Measurements from ENCODE around the gene SUMO2.

SUMO2 gene

DNA sequence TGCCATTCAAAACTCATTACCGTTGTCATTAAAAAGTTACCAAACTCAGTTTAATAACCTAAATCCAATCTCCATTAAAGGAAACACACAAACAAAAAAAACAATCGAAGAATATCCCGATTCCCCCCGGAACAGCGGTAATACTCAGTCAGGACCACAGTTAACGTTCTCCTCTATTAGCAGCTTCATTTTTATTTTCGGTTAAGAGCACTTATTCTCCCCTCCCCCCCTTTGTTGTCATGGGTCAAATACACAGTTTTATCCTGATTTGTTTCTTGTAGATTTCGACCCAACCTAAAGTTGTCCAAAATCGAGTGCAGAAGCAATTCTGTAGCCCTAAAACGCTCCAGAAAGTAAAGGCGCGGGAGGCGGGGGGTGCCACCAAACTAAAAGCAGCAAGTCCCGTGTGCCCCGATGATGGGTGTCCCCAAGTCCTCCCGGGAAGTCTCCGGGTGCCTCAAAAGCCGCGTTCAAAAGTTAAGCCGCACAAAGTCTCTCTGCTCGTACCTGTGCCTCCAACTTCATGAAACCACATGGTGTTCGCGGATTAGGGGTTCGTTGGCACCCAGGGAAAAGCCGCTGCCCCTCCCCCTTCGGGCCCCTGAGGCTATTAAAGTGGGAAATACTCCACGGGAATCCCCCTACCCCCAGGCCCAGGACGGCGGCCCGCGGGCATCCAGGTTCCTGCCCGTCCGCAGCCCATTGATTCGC lies 996 bp downstream of the SUMO2 start:
- Histone ChIP-seq H3F3A (ENCODE audit: control insufficient read depth, insufficient read depth) (no peaks in the 10 kb centered on the region; the same call in none of the 2 replicates), H3K79me2 (ENCODE audit: control insufficient read depth, low read length) (peaks cover 68% of the 10 kb centered on the region), H3K36me3 (ENCODE audit: control insufficient read depth, low read length) (peaks cover 53% of the 10 kb centered on the region), H3K27ac (ENCODE audit: low read depth, low read length) (peak overlapping the region; percentile 75), H3K9me2 (replicated peaks; ENCODE audit: control insufficient read depth, low read length) (no peaks in the 10 kb centered on the region), H3K9me3 (ENCODE audit: control insufficient read depth, insufficient read depth, low read length) (no peaks in the 10 kb centered on the region), H3K4me2 (ENCODE audit: low read length) (peak overlapping the region; percentile 77), H3K4me3 (ENCODE audit: low read length) (peak overlapping the region; percentile 99), H3K27me3 (ENCODE audit: control insufficient read depth, low read length) (no peaks in the 10 kb centered on the region), H4K20me1 (ENCODE audit: control insufficient read depth, insufficient read depth, low read depth, low read length) (peaks cover 16% of the 10 kb centered on the region; the same call in 1 of the 2 replicates), H3K4me1 (ENCODE audit: control insufficient read depth, low read length) (peaks cover 15% of the 10 kb centered on the region)
- TF ChIP-seq CTCF (IDR thresholded peaks at IDR 0.05; ENCODE audit: low read depth, low read length, poor library complexity, severe bottlenecking) (no peak), EZH2phosphoT487 (IDR thresholded peaks at IDR 0.05; ENCODE audit: borderline replicate concordance, low read length) (no peak)

DNA sequence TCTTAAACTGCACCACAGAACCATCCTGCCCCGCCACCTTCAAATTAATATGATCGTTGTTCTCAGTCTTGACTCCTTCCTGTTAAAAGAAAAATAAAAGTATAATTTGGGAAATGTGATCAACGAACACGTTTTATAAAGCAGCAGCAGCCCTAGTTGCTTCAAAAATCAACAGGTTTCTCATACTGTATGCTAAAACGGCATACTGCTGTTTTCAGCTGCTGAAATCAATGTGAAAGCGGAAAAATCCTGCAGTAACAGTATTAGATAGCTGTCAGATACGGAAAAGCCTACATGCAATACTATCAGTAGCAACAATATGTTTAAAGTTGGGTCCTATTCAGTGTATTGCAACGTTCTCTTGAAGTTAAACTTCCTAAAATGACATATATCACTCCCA lies 1.6 kb downstream of the SUMO2 start:
- peaks cover 16% of the 10 kb centered on the region; the same call in 1 of the 2 replicates for H4K20me1 ChIP-seq (ENCODE audit: control insufficient read depth, insufficient read depth, low read depth, low read length)
- H3K4me2 ChIP-seq (ENCODE audit: low read length) = peak overlapping the region; percentile 77
- peaks cover 60% of the 10 kb centered on the region for H3K36me3 ChIP-seq (ENCODE audit: control insufficient read depth, low read length)
- H3K27ac ChIP-seq (ENCODE audit: low read depth, low read length) = peak overlapping the region; percentile 75; the same call in 1 of the 2 replicates
- H3K9me3 ChIP-seq (ENCODE audit: control insufficient read depth, insufficient read depth, low read length) = no peaks in the 10 kb centered on the region
- peaks cover 75% of the 10 kb centered on the region for H3K79me2 ChIP-seq (ENCODE audit: control insufficient read depth, low read length)
- TF ChIP-seq EZH2phosphoT487 (IDR thresholded peaks at IDR 0.05; ENCODE audit: borderline replicate concordance, low read length) = no peak
- no peak for TF ChIP-seq CTCF (IDR thresholded peaks at IDR 0.05; ENCODE audit: low read depth, low read length, poor library complexity, severe bottlenecking)
- no peaks in the 10 kb centered on the region; the same call in none of the 2 replicates for H3F3A ChIP-seq (ENCODE audit: control insufficient read depth, insufficient read depth)
- H3K27me3 ChIP-seq (ENCODE audit: control insufficient read depth, low read length) = no peaks in the 10 kb centered on the region
- H3K4me1 ChIP-seq (ENCODE audit: control insufficient read depth, low read length) = peaks cover 19% of the 10 kb centered on the region
- H3K4me3 ChIP-seq (ENCODE audit: low read length) = peak overlapping the region; percentile 99
- no peaks in the 10 kb centered on the region for H3K9me2 ChIP-seq (replicated peaks; ENCODE audit: control insufficient read depth, low read length)

DNA sequence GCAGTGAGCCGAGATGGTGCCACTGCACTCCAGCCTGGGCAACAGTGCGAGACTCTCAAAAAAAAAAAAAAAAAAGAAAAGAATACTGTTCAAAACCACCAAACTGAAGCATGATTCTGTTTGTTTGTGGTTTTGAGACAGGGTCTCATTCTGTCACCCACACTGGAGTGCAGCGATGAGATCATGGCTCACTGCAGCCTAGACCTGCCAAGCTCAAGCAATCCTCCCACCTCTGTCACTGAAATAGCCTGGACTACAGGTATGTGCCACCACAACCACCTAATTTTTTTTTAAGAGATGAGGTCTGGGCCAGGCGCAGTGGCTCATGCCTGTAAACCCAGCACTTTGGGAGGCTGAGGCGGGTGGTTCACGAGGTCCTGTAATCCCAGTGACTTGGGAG lies 4.3 kb downstream of the SUMO2 start:
- Histone ChIP-seq H3K27ac (ENCODE audit: low read depth, low read length) (no peak overlapping the region), H3K27me3 (ENCODE audit: control insufficient read depth, low read length) (no peaks in the 10 kb centered on the region), H3K4me3 (ENCODE audit: low read length) (no peak overlapping the region), H3F3A (ENCODE audit: control insufficient read depth, insufficient read depth) (peaks cover 8% of the 10 kb centered on the region), H3K36me3 (ENCODE audit: control insufficient read depth, low read length) (peaks cover 86% of the 10 kb centered on the region), H4K20me1 (ENCODE audit: control insufficient read depth, insufficient read depth, low read depth, low read length) (peaks cover 16% of the 10 kb centered on the region; the same call in 1 of the 2 replicates), H3K79me2 (ENCODE audit: control insufficient read depth, low read length) (peaks cover 97% of the 10 kb centered on the region), H3K9me3 (ENCODE audit: control insufficient read depth, insufficient read depth, low read length) (no peaks in the 10 kb centered on the region), H3K4me1 (ENCODE audit: control insufficient read depth, low read length) (peaks cover 14% of the 10 kb centered on the region), H3K9me2 (replicated peaks; ENCODE audit: control insufficient read depth, low read length) (no peaks in the 10 kb centered on the region), H3K4me2 (ENCODE audit: low read length) (no peak overlapping the region)
- TF ChIP-seq CTCF (IDR thresholded peaks at IDR 0.05; ENCODE audit: low read depth, low read length, poor library complexity, severe bottlenecking) (no peak), EZH2phosphoT487 (IDR thresholded peaks at IDR 0.05; ENCODE audit: borderline replicate concordance, low read length) (no peak)

Measured in DOHH2 (cell line).